Gastroesophageal sphincter (tissue), 3 donors: Measurements from ENCODE around the gene CASTOR2.

Experiments
- POLR2AphosphoS5 ChIP-seq: sonication (generic); formaldehyde crosslinking; IDR thresholded peaks from one replicate; pipeline ENCODE4 v1.6.1; 2017; ENCODE audit warnings: antibody characterized with exemption
- TF ChIP-seq, protein P1 (sequence below), 4 experiments: fragments of 200-600 bp in 2 of 4; fragments of 450-650 bp in 2 of 4; sonication (generic) in 1 of 4; IDR thresholded peaks; one replicate each; pipeline ENCODE4 v1.5.1; 2017 to 2019; ENCODE audit warnings: antibody characterized with exemption in 4 of 4, mild to moderate bottlenecking in 2 of 4, moderate library complexity in 2 of 4

DNA sequence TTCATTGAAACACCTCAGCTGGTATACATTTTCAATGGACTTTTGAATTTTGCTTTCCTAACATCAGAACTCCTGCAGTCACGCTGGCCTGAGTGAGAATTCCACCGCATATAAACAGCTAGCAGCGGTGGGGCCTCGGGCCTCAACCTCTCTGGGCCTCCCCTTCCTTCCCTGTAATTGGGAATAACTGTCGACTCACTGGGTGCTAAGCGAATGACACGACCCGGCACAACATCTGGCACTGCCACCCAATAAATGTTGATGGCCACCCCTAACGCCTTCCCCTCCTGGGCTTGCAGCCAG lies 108.4 kb downstream of the CASTOR2 start:
- TF ChIP-seq, protein P1, sequence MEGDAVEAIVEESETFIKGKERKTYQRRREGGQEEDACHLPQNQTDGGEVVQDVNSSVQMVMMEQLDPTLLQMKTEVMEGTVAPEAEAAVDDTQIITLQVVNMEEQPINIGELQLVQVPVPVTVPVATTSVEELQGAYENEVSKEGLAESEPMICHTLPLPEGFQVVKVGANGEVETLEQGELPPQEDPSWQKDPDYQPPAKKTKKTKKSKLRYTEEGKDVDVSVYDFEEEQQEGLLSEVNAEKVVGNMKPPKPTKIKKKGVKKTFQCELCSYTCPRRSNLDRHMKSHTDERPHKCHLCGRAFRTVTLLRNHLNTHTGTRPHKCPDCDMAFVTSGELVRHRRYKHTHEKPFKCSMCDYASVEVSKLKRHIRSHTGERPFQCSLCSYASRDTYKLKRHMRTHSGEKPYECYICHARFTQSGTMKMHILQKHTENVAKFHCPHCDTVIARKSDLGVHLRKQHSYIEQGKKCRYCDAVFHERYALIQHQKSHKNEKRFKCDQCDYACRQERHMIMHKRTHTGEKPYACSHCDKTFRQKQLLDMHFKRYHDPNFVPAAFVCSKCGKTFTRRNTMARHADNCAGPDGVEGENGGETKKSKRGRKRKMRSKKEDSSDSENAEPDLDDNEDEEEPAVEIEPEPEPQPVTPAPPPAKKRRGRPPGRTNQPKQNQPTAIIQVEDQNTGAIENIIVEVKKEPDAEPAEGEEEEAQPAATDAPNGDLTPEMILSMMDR (IDR thresholded peaks at IDR 0.05): no peak
- no peak for TF ChIP-seq POLR2AphosphoS5
